ENCODE data around the gene GMEB2. TPM values are rescaled to one million over a fixed set of nuclear protein-coding genes. Genes with fewer than 3 reads are reported as not detected.

The GMEB2 gene
- polyA plus RNA-seq, 1 of the 3 experiments (the other 2 are of a cell fraction), result 6.5 TPM

DNA sequence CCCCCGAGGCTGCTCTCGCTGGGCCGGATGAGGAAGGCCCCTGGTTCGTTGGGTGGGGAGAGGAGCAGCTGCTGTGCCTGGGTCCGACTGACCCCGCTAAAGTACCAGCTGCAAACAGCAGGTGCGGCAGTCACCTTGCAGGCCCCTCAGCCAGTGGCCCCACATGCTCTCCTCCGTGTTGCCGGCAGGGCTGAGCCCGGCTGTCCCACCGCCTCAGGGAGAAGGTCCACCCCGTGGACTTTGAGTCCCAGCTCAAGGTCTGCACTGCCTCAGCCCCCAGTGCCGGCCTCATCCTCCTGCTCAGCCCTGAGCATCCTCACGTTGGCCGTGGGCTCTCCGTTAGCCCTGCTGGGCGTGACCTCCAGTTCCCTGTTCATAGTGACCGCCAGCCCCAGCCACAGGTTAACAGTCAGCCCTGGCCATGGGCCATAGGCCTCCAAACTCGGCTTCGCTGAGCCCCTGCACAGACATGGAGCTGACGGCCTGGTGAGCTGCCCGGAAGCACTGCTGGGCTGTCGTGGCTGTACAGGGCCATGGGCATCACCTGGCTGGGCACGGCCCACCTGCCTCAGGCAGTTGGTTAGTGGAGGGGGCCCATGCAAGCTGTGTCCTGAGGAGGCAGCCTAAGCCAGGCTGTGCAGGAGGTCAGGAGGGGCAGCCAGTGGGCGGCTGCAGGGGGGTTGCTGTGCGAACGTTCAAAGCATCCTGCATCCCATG is 82.5 kb downstream of the GMEB2 start (continued):
- TF ChIP-seq, protein P1, sequence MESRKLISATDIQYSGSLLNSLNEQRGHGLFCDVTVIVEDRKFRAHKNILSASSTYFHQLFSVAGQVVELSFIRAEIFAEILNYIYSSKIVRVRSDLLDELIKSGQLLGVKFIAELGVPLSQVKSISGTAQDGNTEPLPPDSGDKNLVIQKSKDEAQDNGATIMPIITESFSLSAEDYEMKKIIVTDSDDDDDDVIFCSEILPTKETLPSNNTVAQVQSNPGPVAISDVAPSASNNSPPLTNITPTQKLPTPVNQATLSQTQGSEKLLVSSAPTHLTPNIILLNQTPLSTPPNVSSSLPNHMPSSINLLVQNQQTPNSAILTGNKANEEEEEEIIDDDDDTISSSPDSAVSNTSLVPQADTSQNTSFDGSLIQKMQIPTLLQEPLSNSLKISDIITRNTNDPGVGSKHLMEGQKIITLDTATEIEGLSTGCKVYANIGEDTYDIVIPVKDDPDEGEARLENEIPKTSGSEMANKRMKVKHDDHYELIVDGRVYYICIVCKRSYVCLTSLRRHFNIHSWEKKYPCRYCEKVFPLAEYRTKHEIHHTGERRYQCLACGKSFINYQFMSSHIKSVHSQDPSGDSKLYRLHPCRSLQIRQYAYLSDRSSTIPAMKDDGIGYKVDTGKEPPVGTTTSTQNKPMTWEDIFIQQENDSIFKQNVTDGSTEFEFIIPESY (IDR thresholded peaks at IDR 0.05; ENCODE audit: borderline replicate concordance, low read depth), result no peak
- TF ChIP-seq FOXJ3 (CRISPR knock-in tag; IDR thresholded peaks at IDR 0.05), result no peak
- TF ChIP-seq FOSL2 (IDR thresholded peaks at IDR 0.05; ENCODE audit: borderline replicate concordance, low read depth), result no peak
- TF ChIP-seq, protein P2, sequence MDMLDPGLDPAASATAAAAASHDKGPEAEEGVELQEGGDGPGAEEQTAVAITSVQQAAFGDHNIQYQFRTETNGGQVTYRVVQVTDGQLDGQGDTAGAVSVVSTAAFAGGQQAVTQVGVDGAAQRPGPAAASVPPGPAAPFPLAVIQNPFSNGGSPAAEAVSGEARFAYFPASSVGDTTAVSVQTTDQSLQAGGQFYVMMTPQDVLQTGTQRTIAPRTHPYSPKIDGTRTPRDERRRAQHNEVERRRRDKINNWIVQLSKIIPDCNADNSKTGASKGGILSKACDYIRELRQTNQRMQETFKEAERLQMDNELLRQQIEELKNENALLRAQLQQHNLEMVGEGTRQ (IDR thresholded peaks at IDR 0.05; ENCODE audit: borderline replicate concordance, low read depth, low read length), result no peak

DNA sequence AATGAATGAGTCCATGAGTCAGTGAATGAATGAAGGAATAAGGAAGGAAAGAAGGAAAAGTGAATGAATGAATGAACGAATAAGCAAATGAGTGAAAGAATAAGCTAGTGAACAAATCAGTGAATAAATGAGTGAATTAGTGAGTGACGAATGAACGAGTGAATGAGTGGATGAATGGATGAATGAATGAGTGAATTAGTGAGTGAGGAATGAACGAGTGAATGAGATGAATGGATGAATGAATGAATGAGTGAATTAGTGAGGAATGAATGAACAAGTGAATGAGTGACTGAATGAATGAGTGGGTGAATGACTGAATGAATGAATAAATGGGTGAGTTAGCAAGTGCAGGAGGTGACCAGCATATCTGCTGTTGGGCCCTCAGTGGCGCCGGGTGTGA is 83.2 kb downstream of the GMEB2 start:
- H3K36me3 ChIP-seq (replicated peaks in 1 of 2; ENCODE audit: control insufficient read depth in 1 of 2, insufficient read depth in 2 of 2, low read length in 1 of 2), result no peaks in the 10 kb centered on the region
- no peak overlapping the region for H3K27ac ChIP-seq (ENCODE audit: low read depth in 2 of 2, low read length in 1 of 2)
- H3K79me2 ChIP-seq (ENCODE audit: insufficient read depth), result no peaks in the 10 kb centered on the region
- H3K9me2 ChIP-seq, result no peaks in the 10 kb centered on the region
- H3K4me2 ChIP-seq, result no peak overlapping the region
- H3K4me3 ChIP-seq (ENCODE audit: low read depth in 2 of 2, low read length in 1 of 2), result no peak overlapping the region
- POLR2A ChIA-PET, result no interaction called here
- CTCF ChIA-PET, result interaction anchor here (0.9 to 1.5 kb wide), 4 partner anchors 23 to 430 kb away, joined by 3 to 6 read pairs (median 3); partner anchors contain the start of gene PPDPF
- no peaks in the 10 kb centered on the region for H3F3A ChIP-seq (replicated peaks; ENCODE audit: insufficient read depth)
- H3K27me3 ChIP-seq (ENCODE audit: insufficient read depth), result no peaks in the 10 kb centered on the region
- H3K9me3 ChIP-seq, result no peaks in the 10 kb centered on the region
- DNase-seq, result no peak
- WGBS (ENCODE audit: low lambda C conversion rate), result 72% methylated on average over 6 of the region's 6 CpGs
- H3K4me1 ChIP-seq (ENCODE audit: control insufficient read depth in 1 of 2, insufficient read depth in 2 of 2, low read depth in 1 of 2, low read length in 1 of 2), result peaks cover 0 to 11% of the 10 kb centered on the region in 2 experiments; a peak in 1 of 4 replicates
- no peak overlapping the region for H2AFZ ChIP-seq (ENCODE audit: low read depth)
- no peak overlapping the region for H3K9ac ChIP-seq
- H4K20me1 ChIP-seq (ENCODE audit: insufficient read depth), result no peaks in the 10 kb centered on the region
- no peak for TF ChIP-seq MEF2A (IDR thresholded peaks at IDR 0.05; ENCODE audit: borderline replicate concordance, low read depth)
- TF ChIP-seq EP300 (IDR thresholded peaks at IDR 0.05; ENCODE audit: borderline replicate concordance in 1 of 2, low read depth in 1 of 2, low read length in 1 of 2), result no peak
- TF ChIP-seq SIN3A (IDR thresholded peaks at IDR 0.05; ENCODE audit: borderline replicate concordance, low read depth, low read length), result no peak
- TF ChIP-seq FOXM1 (IDR thresholded peaks at IDR 0.05; ENCODE audit: low read depth), result no peak
- TF ChIP-seq, protein P3, sequence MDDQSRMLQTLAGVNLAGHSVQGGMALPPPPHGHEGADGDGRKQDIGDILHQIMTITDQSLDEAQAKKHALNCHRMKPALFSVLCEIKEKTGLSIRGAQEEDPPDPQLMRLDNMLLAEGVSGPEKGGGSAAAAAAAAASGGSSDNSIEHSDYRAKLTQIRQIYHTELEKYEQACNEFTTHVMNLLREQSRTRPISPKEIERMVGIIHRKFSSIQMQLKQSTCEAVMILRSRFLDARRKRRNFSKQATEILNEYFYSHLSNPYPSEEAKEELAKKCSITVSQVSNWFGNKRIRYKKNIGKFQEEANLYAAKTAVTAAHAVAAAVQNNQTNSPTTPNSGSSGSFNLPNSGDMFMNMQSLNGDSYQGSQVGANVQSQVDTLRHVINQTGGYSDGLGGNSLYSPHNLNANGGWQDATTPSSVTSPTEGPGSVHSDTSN (IDR thresholded peaks at IDR 0.05), result no peak
- no peak for TF ChIP-seq NFIC (IDR thresholded peaks at IDR 0.05; ENCODE audit: borderline replicate concordance)
- no peak for TF ChIP-seq ELF1 (IDR thresholded peaks at IDR 0.05)
- no peak for TF ChIP-seq RAD21 (IDR thresholded peaks at IDR 0.05; ENCODE audit: low read length)
- TF ChIP-seq, protein P4, sequence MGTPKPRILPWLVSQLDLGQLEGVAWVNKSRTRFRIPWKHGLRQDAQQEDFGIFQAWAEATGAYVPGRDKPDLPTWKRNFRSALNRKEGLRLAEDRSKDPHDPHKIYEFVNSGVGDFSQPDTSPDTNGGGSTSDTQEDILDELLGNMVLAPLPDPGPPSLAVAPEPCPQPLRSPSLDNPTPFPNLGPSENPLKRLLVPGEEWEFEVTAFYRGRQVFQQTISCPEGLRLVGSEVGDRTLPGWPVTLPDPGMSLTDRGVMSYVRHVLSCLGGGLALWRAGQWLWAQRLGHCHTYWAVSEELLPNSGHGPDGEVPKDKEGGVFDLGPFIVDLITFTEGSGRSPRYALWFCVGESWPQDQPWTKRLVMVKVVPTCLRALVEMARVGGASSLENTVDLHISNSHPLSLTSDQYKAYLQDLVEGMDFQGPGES (IDR thresholded peaks at IDR 0.05; ENCODE audit: low read depth, low read length), result no peak
- no peak for TF ChIP-seq GABPA (IDR thresholded peaks at IDR 0.05; ENCODE audit: low read depth)
- TF ChIP-seq POLR2AphosphoS5 (IDR thresholded peaks at IDR 0.05; ENCODE audit: low read depth, low read length), result no peak
- TF ChIP-seq, protein P5, sequence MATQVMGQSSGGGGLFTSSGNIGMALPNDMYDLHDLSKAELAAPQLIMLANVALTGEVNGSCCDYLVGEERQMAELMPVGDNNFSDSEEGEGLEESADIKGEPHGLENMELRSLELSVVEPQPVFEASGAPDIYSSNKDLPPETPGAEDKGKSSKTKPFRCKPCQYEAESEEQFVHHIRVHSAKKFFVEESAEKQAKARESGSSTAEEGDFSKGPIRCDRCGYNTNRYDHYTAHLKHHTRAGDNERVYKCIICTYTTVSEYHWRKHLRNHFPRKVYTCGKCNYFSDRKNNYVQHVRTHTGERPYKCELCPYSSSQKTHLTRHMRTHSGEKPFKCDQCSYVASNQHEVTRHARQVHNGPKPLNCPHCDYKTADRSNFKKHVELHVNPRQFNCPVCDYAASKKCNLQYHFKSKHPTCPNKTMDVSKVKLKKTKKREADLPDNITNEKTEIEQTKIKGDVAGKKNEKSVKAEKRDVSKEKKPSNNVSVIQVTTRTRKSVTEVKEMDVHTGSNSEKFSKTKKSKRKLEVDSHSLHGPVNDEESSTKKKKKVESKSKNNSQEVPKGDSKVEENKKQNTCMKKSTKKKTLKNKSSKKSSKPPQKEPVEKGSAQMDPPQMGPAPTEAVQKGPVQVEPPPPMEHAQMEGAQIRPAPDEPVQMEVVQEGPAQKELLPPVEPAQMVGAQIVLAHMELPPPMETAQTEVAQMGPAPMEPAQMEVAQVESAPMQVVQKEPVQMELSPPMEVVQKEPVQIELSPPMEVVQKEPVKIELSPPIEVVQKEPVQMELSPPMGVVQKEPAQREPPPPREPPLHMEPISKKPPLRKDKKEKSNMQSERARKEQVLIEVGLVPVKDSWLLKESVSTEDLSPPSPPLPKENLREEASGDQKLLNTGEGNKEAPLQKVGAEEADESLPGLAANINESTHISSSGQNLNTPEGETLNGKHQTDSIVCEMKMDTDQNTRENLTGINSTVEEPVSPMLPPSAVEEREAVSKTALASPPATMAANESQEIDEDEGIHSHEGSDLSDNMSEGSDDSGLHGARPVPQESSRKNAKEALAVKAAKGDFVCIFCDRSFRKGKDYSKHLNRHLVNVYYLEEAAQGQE (IDR thresholded peaks at IDR 0.05; ENCODE audit: low read depth, low read length), result no peak
- TF ChIP-seq, protein P6, sequence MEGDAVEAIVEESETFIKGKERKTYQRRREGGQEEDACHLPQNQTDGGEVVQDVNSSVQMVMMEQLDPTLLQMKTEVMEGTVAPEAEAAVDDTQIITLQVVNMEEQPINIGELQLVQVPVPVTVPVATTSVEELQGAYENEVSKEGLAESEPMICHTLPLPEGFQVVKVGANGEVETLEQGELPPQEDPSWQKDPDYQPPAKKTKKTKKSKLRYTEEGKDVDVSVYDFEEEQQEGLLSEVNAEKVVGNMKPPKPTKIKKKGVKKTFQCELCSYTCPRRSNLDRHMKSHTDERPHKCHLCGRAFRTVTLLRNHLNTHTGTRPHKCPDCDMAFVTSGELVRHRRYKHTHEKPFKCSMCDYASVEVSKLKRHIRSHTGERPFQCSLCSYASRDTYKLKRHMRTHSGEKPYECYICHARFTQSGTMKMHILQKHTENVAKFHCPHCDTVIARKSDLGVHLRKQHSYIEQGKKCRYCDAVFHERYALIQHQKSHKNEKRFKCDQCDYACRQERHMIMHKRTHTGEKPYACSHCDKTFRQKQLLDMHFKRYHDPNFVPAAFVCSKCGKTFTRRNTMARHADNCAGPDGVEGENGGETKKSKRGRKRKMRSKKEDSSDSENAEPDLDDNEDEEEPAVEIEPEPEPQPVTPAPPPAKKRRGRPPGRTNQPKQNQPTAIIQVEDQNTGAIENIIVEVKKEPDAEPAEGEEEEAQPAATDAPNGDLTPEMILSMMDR (IDR thresholded peaks at IDR 0.05), result no peak
- TF ChIP-seq EZH2phosphoT487 (IDR thresholded peaks at IDR 0.05; ENCODE audit: borderline replicate concordance, low read depth), result no peak
- TF ChIP-seq NRF1 (IDR thresholded peaks at IDR 0.05; ENCODE audit: low read depth, low read length), result no peak
- TF ChIP-seq, protein P7, sequence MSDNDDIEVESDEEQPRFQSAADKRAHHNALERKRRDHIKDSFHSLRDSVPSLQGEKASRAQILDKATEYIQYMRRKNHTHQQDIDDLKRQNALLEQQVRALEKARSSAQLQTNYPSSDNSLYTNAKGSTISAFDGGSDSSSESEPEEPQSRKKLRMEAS (IDR thresholded peaks at IDR 0.05; ENCODE audit: low read depth), result no peak
